Neural cell (in vitro differentiated cells): Measurements from ENCODE around the gene TMEM259. TPM values are rescaled to one million over a fixed set of nuclear protein-coding genes. Genes with fewer than 3 reads are reported as not detected.

ENCODE experiments used
- H2AFZ ChIP-seq: fragments of 200-600, 300-800 bp; sonication (generic), shearing (Covaris generic); 2 replicates; pipeline ENCODE4 v1.6.0; 2014; ENCODE audit warnings: low read depth, mild to moderate bottlenecking, antibody characterized with exemption, low read length, moderate library complexity
- H3F3A ChIP-seq: fragments of 200-600 bp; shearing (Covaris generic); 2 replicates; pipeline ENCODE4 v1.6.1; 2016; ENCODE audit warnings: mild to moderate bottlenecking, moderate library complexity, mixed read lengths, antibody characterized with exemption, low read length; ENCODE audit not compliant: insufficient read depth, poor library complexity, severe bottlenecking
- H3K27ac ChIP-seq: fragments of 200-600, 300-800 bp; sonication (generic), shearing (Covaris generic); 2 replicates; pipeline ENCODE4 v1.5.1; 2014; ENCODE audit warnings: mild to moderate bottlenecking, low read length, moderate library complexity
- H3K27me3 ChIP-seq: fragments of 300-800, 200-600 bp; sonication (generic), shearing (Covaris generic); 2 replicates; pipeline ENCODE4 v1.6.0; 2014; ENCODE audit warnings: mild to moderate bottlenecking, low read depth, low read length, moderate library complexity; ENCODE audit not compliant: insufficient read depth
- H3K36me3 ChIP-seq: fragments of 300-800, 200-600 bp; sonication (generic), shearing (Covaris generic); 2 replicates; pipeline ENCODE4 v1.5.1; 2014; ENCODE audit warnings: mild to moderate bottlenecking, antibody characterized with exemption, low read length, moderate library complexity; ENCODE audit not compliant: insufficient read depth
- H3K4me2 ChIP-seq: fragments of 300-800, 200-600 bp; sonication (generic), shearing (Covaris generic); 2 replicates; pipeline ENCODE4 v1.6.0; 2014; ENCODE audit warnings: mild to moderate bottlenecking, low read length
- H3K4me3 ChIP-seq: fragments of 300-800, 200-600 bp; sonication (generic), shearing (Covaris generic); 2 replicates; pipeline ENCODE4 v1.5.1; 2014; ENCODE audit warnings: mild to moderate bottlenecking, low read length, moderate library complexity
- H3K79me2 ChIP-seq: fragments of 200-600 bp; shearing (Covaris generic); replicated peaks from 2 replicates; pipeline ENCODE4 v1.6.0; 2014; ENCODE audit warnings: mild to moderate bottlenecking, low read length, moderate library complexity; ENCODE audit not compliant: insufficient read depth
- H3K9ac ChIP-seq: fragments of 300-800, 200-600 bp; sonication (generic), shearing (Covaris generic); 2 replicates; pipeline ENCODE4 v1.6.1; 2016; ENCODE audit warnings: mild to moderate bottlenecking, low read length, mixed read lengths
- H3K9me2 ChIP-seq: fragments of 200-600 bp; shearing (Covaris generic); 2 replicates; pipeline ENCODE4 v1.6.1; 2016; ENCODE audit warnings: mild to moderate bottlenecking, low read length, mixed read lengths; ENCODE audit not compliant: insufficient read depth
- H3K9me3 ChIP-seq: fragments of 200-600, 300-800 bp; sonication (generic), shearing (Covaris generic); 2 replicates; pipeline ENCODE4 v1.6.1; 2016; ENCODE audit warnings: mild to moderate bottlenecking, mixed run types, low read length, moderate library complexity, mixed read lengths
- H4K20me1 ChIP-seq: fragments of 200-600 bp; shearing (Covaris generic); 2 replicates; pipeline ENCODE4 v1.6.1; 2016; ENCODE audit warnings: mild to moderate bottlenecking, mixed run types; ENCODE audit not compliant: insufficient read depth
- CTCF ChIP-seq: fragments of 450-650 bp; IDR thresholded peaks from 2 replicates; pipeline ENCODE4 v1.5.1; 2014; ENCODE audit warnings: antibody characterized with exemption, mild to moderate bottlenecking, moderate library complexity; ENCODE audit not compliant: poor library complexity, severe bottlenecking
- EP300 ChIP-seq: fragments of 450-650 bp; conservative IDR thresholded peaks from 2 replicates; pipeline ENCODE4 v1.6.1; 2014; ENCODE audit warnings: antibody characterized with exemption, mild to moderate bottlenecking, moderate library complexity; ENCODE audit not compliant: poor library complexity, severe bottlenecking
- EZH2 ChIP-seq: fragments of 200-600, 300-800 bp; shearing (Covaris generic), sonication (generic); IDR thresholded peaks from 2 replicates; pipeline ENCODE4 v1.6.1; 2014; ENCODE audit warnings: antibody characterized with exemption, low read length, borderline replicate concordance, mild to moderate bottlenecking; ENCODE audit not compliant: insufficient read depth, poor library complexity, severe bottlenecking
- MXI1 ChIP-seq: fragments of 450-650 bp; conservative IDR thresholded peaks from 2 replicates; pipeline ENCODE4 v1.6.1; 2014; ENCODE audit warnings: antibody characterized with exemption, mild to moderate bottlenecking; ENCODE audit not compliant: poor library complexity, severe bottlenecking
- POLR2AphosphoS5 ChIP-seq: IDR thresholded peaks from 2 replicates; pipeline ENCODE4 v1.6.1; 2012
- RAD21 ChIP-seq: fragments of 450-650 bp; conservative IDR thresholded peaks from 2 replicates; pipeline ENCODE4 v1.6.1; 2014; ENCODE audit warnings: antibody characterized with exemption, mild to moderate bottlenecking, moderate library complexity
- REST ChIP-seq: IDR thresholded peaks from 2 replicates; pipeline ENCODE4 v1.6.1; 2012; ENCODE audit warnings: borderline replicate concordance
- SMC3 ChIP-seq: fragments of 450-650 bp; conservative IDR thresholded peaks from 2 replicates; pipeline ENCODE4 v1.6.1; 2014; ENCODE audit warnings: antibody characterized with exemption, mild to moderate bottlenecking, moderate library complexity; ENCODE audit not compliant: poor library complexity
- TAF1 ChIP-seq: IDR thresholded peaks from 2 replicates; pipeline ENCODE4 v1.6.1; 2012; ENCODE audit warnings: low read depth
- polyA plus RNA-seq: library from polyadenylated mRNA; depleted of rRNA; stranded (reverse); fragments of >200 nt; gene quantifications from 2 replicates; pipeline ENCODE4 v1.2.3, GENCODE V29; 2014

TMEM259 gene
- polyA plus RNA-seq, 1 donor from 2014 or later, result 176 TPM

GRCh38 chr19:1066251-1066747 lies 45.4 kb upstream of the TMEM259 start:
- Histone ChIP-seq H2AFZ (no peak overlapping the region), H4K20me1 (no peaks in the 10 kb centered on the region), H3K36me3 (no peaks in the 10 kb centered on the region), H3K9me3 (no peaks in the 10 kb centered on the region), H3K27me3 (peaks cover 40% of the 10 kb centered on the region), H3K79me2 (no peaks in the 10 kb centered on the region), H3K27ac (no peak overlapping the region), H3K4me3 (no peak overlapping the region), H3K9me2 (no peaks in the 10 kb centered on the region), H3F3A (no peaks in the 10 kb centered on the region), H3K9ac (no peak overlapping the region), H3K4me2 (no peak overlapping the region)
- TF ChIP-seq EP300 (no peak), POLR2AphosphoS5 (no peak), SMC3 (no peak), EZH2 (no peak), RAD21 (no peak), CTCF (no peak), MXI1 (no peak), REST (no peak), TAF1 (no peak)

GRCh38 chr19:1065606-1066109 lies 44.7 kb upstream of the TMEM259 start:
- Histone ChIP-seq H3K9ac (no peak overlapping the region), H3K27me3 (peaks cover 36% of the 10 kb centered on the region), H4K20me1 (no peaks in the 10 kb centered on the region), H2AFZ (no peak overlapping the region), H3K79me2 (no peaks in the 10 kb centered on the region), H3K36me3 (no peaks in the 10 kb centered on the region), H3K27ac (no peak overlapping the region), H3F3A (no peaks in the 10 kb centered on the region), H3K4me2 (no peak overlapping the region), H3K4me3 (no peak overlapping the region), H3K9me3 (no peaks in the 10 kb centered on the region), H3K9me2 (no peaks in the 10 kb centered on the region)
- TF ChIP-seq MXI1 (no peak), EP300 (no peak)
